Parathyroid adenoma (tissue), 2 donors: Measurements from ENCODE around the gene NLK.
"Not testable (repeated sequence)": the region's sequence is repeated elsewhere in the genome, so short reads cannot be mapped to it uniquely, and the experiment has no call there.

ENCODE experiments used
- H2AFZ ChIP-seq: fragments of 300-600 bp; sonication (generic); one replicate; pipeline ENCODE4 v1.7.0; 2017; ENCODE audit warnings: antibody characterized with exemption, mild to moderate bottlenecking
- H3K27ac ChIP-seq: fragments of 300-600 bp; sonication (generic); one replicate; pipeline ENCODE4 v1.7.0; 2017
- H3K27me3 ChIP-seq: fragments of 300-600 bp; sonication (generic); one replicate; pipeline ENCODE4 v1.7.0; 2017; ENCODE audit warnings: low read length; ENCODE audit not compliant: control insufficient read depth, insufficient read depth
- H3K36me3 ChIP-seq: fragments of 300-600 bp; sonication (generic); one replicate; pipeline ENCODE4 v1.7.0; 2017; ENCODE audit warnings: low read length; ENCODE audit not compliant: control insufficient read depth, insufficient read depth
- H3K4me1 ChIP-seq: fragments of 300-600 bp; sonication (generic); one replicate; pipeline ENCODE4 v1.7.0; 2017; ENCODE audit warnings: control low read depth
- H3K4me2 ChIP-seq: fragments of 300-600 bp; sonication (generic); one replicate; pipeline ENCODE4 v1.7.0; 2017; ENCODE audit warnings: low read length
- H3K4me3 ChIP-seq: fragments of 300-600 bp; sonication (generic); one replicate; pipeline ENCODE4 v1.7.0; 2017; ENCODE audit warnings: low read depth, low read length
- H3K79me2 ChIP-seq: fragments of 300-600 bp; sonication (generic); one replicate; pipeline ENCODE4 v1.7.0; 2017; ENCODE audit warnings: control low read depth
- H3K9ac ChIP-seq: fragments of 300-600 bp; sonication (generic); one replicate; pipeline ENCODE4 v1.7.0; 2017; ENCODE audit warnings: mild to moderate bottlenecking
- H3K9me3 ChIP-seq: fragments of 300-600 bp; sonication (generic); one replicate; pipeline ENCODE4 v1.7.0; 2017; ENCODE audit warnings: low read length; ENCODE audit not compliant: control insufficient read depth
- TF ChIP-seq, protein P1 (sequence below): fragments of 300-600 bp; sonication (generic); IDR thresholded peaks from one replicate; pipeline ENCODE4 v1.7.0; 2017; ENCODE audit warnings: antibody characterized with exemption, mild to moderate bottlenecking
- donor health status: primary hyperparathyroidism.

Gene NLK

DNA sequence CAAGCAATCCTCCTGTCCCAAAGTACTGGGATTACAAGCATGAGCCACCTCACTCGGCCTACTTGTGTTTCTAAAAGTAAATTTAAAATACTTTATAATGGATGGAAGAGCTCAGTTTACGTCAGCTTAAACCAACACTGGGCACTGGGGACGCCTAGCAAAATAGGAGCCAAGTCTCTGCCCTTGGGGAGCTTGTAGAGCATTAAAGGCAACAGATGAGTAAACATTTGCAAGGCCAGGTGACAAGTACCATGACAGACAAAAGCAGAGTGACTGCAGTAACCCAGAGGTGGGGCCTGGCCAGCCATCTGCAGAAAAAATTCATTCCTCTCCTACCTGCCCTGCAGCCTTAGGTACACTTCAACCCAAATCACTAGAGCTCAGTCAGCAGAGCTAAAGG, 12.1 kb upstream of the NLK start:
- TF ChIP-seq, protein P1, sequence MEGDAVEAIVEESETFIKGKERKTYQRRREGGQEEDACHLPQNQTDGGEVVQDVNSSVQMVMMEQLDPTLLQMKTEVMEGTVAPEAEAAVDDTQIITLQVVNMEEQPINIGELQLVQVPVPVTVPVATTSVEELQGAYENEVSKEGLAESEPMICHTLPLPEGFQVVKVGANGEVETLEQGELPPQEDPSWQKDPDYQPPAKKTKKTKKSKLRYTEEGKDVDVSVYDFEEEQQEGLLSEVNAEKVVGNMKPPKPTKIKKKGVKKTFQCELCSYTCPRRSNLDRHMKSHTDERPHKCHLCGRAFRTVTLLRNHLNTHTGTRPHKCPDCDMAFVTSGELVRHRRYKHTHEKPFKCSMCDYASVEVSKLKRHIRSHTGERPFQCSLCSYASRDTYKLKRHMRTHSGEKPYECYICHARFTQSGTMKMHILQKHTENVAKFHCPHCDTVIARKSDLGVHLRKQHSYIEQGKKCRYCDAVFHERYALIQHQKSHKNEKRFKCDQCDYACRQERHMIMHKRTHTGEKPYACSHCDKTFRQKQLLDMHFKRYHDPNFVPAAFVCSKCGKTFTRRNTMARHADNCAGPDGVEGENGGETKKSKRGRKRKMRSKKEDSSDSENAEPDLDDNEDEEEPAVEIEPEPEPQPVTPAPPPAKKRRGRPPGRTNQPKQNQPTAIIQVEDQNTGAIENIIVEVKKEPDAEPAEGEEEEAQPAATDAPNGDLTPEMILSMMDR, result no peak
- H3K9ac ChIP-seq, result no peak overlapping the region
- H3K79me2 ChIP-seq, result no peaks in the 10 kb centered on the region
- H3K4me2 ChIP-seq, result no peak overlapping the region
- H3K27ac ChIP-seq, result no peak overlapping the region
- H3K4me1 ChIP-seq, result no peaks in the 10 kb centered on the region
- H3K4me3 ChIP-seq, result no peak overlapping the region
- no peak overlapping the region for H2AFZ ChIP-seq
- H3K36me3 ChIP-seq, result no peaks in the 10 kb centered on the region
- H3K9me3 ChIP-seq, result no peaks in the 10 kb centered on the region
- H3K27me3 ChIP-seq, result no peaks in the 10 kb centered on the region

DNA sequence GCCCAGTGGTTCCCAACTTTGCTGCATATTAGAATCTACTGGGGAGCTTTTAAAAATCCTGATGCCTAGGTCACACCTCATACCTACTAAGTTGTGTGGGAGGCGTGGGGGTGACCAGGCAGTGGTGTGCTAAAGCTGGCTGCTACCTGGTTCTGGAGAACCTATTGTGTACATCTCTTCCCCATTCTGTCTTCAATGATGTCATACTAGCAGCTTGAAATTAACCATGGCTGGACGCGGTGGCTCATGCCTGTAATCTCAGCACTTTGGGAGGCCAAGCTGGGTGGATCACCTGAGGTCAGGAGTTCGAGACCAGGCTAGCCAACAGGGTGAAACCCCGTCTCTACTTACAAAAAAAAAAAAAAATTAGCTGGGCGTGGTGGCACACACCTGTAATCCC, 11.3 kb upstream of the NLK start:
- no peak overlapping the region for H3K4me2 ChIP-seq
- no peaks in the 10 kb centered on the region for H3K27me3 ChIP-seq
- no peaks in the 10 kb centered on the region for H3K79me2 ChIP-seq
- no peaks in the 10 kb centered on the region for H3K9me3 ChIP-seq
- H3K4me3 ChIP-seq, result no peak overlapping the region
- H2AFZ ChIP-seq, result no peak overlapping the region
- H3K4me1 ChIP-seq, result no peaks in the 10 kb centered on the region
- H3K9ac ChIP-seq, result no peak overlapping the region
- H3K36me3 ChIP-seq, result no peaks in the 10 kb centered on the region
- H3K27ac ChIP-seq, result no peak overlapping the region
- TF ChIP-seq, protein P1, result no peak

DNA sequence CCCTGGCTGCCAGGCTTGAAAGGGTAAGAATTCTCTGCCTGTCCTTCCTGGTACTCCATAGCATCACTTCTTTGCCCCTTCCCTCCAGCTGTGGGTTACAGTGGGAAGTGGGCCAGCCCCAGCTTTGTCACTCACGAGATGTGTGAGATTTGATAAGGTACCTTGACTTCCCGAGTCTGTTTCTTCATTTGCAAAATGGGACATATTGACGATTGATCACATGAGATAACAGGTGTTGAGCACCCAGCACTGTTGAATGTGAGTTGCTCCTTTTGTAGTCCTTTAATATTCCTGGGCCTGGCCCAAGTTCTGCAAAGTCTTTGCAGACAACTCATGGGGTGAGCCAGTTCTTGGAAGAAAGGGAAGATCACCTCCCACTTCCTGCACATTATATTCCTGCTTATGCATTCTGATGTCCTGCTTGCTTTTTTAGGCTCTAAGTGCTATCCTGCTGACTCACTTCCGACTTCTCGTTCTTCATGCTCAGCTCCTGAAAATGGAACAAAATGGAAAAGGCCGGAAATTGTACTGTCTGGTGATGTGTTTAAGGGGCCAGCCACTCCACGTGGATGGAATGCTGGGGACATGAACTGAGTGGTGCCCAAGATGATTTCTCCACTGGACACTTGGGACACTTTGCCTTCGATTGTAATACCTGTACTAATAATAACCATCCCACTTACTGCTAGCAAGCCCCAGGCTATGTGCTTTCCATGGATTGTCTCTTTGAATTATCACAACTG, 8.3 kb upstream of the NLK start:
- Histone ChIP-seq H3K4me1 (no peaks in the 10 kb centered on the region), H2AFZ (no peak overlapping the region), H3K4me2 (no peak overlapping the region), H3K79me2 (no peaks in the 10 kb centered on the region), H3K36me3 (no peaks in the 10 kb centered on the region), H3K27me3 (no peaks in the 10 kb centered on the region), H3K4me3 (no peak overlapping the region), H3K9ac (no peak overlapping the region), H3K27ac (peak overlapping the region; percentile 5), H3K9me3 (no peaks in the 10 kb centered on the region)
- TF ChIP-seq, protein P1, result no peak

DNA sequence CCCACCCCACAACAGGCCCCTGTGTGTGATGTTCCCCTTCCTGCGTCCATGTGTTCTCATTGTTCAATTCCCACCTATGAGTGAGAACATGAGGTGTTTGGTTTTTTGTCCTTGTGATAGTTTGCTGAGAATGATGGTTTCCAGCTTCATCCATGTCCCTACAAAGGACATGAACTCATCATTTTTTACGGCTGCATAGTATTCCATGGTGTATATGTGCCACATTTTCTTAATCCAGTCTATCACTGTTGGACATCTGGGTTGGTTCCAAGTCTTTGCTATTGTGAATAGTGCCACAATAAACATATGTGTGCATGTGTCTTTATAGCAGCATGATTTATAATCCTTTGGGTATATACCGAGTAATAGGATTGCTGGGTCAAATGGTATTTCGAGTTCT, 7.0 kb upstream of the NLK start:
- H3K4me2 ChIP-seq, H3K9me3 ChIP-seq, H3K4me1 ChIP-seq, H3K79me2 ChIP-seq, H3K27ac ChIP-seq, H3K36me3 ChIP-seq, H3K27me3 ChIP-seq, H2AFZ ChIP-seq, H3K9ac ChIP-seq, H3K4me3 ChIP-seq: not testable (repeated sequence)

DNA sequence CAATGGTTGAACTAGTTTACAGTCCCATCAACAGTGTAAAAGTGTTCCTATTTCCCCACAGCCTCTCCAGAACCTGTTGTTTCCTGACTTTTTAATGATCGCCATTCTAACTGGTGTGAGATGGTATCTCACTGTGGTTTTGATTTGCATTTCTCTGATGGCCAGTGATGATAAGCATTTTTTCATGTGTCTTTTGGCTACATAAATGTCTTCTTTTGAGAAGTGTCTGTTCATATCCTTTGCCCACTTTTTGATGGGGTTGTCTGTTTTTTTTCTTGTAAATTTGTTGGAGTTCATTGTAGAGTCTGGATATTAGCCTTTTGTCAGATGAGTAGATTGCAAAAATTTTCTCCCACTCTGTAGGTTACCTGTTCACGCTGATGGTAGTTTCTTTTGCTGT, 6.6 kb upstream of the NLK start:
- H3K79me2 ChIP-seq, H3K9ac ChIP-seq, H2AFZ ChIP-seq, H3K36me3 ChIP-seq, H3K4me1 ChIP-seq, H3K27me3 ChIP-seq, H3K27ac ChIP-seq, H3K4me3 ChIP-seq, H3K4me2 ChIP-seq, H3K9me3 ChIP-seq: not testable (repeated sequence)

DNA sequence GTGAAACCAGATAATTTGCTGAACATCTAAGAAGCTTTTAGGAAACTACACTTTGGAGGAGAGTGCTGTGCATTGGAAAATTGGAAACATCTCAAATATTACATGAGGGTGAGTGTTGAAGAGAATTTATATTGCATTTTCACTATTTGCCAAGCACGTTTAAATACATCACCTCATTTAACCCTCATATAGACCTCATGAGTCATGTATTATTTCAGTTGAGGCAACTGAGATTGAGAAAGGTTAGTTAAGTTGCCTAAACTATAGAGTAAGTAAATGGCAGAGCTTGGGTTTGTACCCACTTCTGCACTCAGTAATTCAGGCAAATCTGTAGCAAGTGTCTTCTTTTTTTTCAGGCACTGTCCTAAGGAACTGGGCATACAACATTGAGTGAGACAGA, 3.7 kb upstream of the NLK start:
- Histone ChIP-seq H3K9ac (no peak overlapping the region), H2AFZ (no peak overlapping the region), H3K27me3 (no peaks in the 10 kb centered on the region), H3K4me3 (no peak overlapping the region), H3K79me2 (peaks cover 11% of the 10 kb centered on the region), H3K36me3 (no peaks in the 10 kb centered on the region), H3K4me2 (no peak overlapping the region), H3K4me1 (peaks cover 8% of the 10 kb centered on the region), H3K27ac (no peak overlapping the region), H3K9me3 (no peaks in the 10 kb centered on the region)
- TF ChIP-seq, protein P1, result no peak
